OCI-LY3 (cell line): ENCODE measurements around the gene SLC12A7.

Experiments
- H2AFZ ChIP-seq: fragments of 200-600, 300-600 bp; shearing (Covaris generic); 2 replicates; pipeline ENCODE4 v1.6.0; 2014; ENCODE audit warnings: antibody characterized with exemption, low read depth, low read length
- H3K27ac ChIP-seq: fragments of 200-600, 300-600 bp; sonication (generic); 2 replicates; pipeline ENCODE4 v1.5.1; 2014; ENCODE audit warnings: mild to moderate bottlenecking, low read length, moderate library complexity, mixed read lengths
- H3K27me3 ChIP-seq: fragments of 200-600, 300-600 bp; sonication (generic); 2 replicates; pipeline ENCODE4 v1.6.1; 2014; ENCODE audit warnings: low read depth, low read length, mixed read lengths
- H3K36me3 ChIP-seq: fragments of 200-600, 300-600 bp; sonication (generic); replicated peaks from 2 replicates; pipeline ENCODE3; 2014; ENCODE audit warnings: low read depth, low read length, mixed read lengths
- H3K4me1 ChIP-seq: fragments of 300-600, 200-600 bp; sonication (generic); 2 replicates; pipeline ENCODE4 v1.6.1; 2014; ENCODE audit warnings: low read length, mixed read lengths
- H3K4me2 ChIP-seq: fragments of 200-600, 300-600 bp; sonication (generic); 2 replicates; pipeline ENCODE4 v1.6.1; 2014; ENCODE audit warnings: low read length, mixed read lengths
- H3K4me3 ChIP-seq: fragments of 300-600, 200-600 bp; sonication (generic); 2 replicates; pipeline ENCODE4 v1.5.1; 2014; ENCODE audit warnings: antibody characterized with exemption, mild to moderate bottlenecking, low read length, moderate library complexity
- H3K79me2 ChIP-seq: fragments of 300-600, 200-600 bp; shearing (Covaris generic); 2 replicates; pipeline ENCODE4 v1.6.1; 2014; ENCODE audit warnings: mild to moderate bottlenecking, low read length, mixed read lengths
- H3K9ac ChIP-seq: fragments of 300-600, 200-600 bp; shearing (Covaris generic); 2 replicates; pipeline ENCODE4 v1.6.0; 2014; ENCODE audit warnings: mild to moderate bottlenecking, low read length, moderate library complexity
- H3K9me3 ChIP-seq: fragments of 200-600, 300-600 bp; shearing (Covaris generic); 2 replicates; pipeline ENCODE4 v1.6.1; 2014; ENCODE audit warnings: low read length, mixed read lengths; ENCODE audit not compliant: insufficient read depth
- H4K20me1 ChIP-seq: fragments of 200-600, 300-600 bp; sonication (generic); 2 replicates; pipeline ENCODE4 v1.6.1; 2016; ENCODE audit warnings: low read length, mixed read lengths; ENCODE audit not compliant: insufficient read depth
- EZH2phosphoT487 ChIP-seq: fragments of 200-600 bp; shearing (Covaris generic); IDR thresholded peaks from 2 replicates; pipeline ENCODE4 v1.6.1; 2018; ENCODE audit warnings: antibody characterized with exemption, mixed run types, low read depth
- TF ChIP-seq, protein P1 (sequence below): fragments of 200-600, 300-600 bp; sonication (generic); IDR thresholded peaks from 2 replicates; pipeline ENCODE4 v1.5.1; 2014; ENCODE audit warnings: antibody characterized with exemption, low read length, low read depth

The SLC12A7 gene

DNA sequence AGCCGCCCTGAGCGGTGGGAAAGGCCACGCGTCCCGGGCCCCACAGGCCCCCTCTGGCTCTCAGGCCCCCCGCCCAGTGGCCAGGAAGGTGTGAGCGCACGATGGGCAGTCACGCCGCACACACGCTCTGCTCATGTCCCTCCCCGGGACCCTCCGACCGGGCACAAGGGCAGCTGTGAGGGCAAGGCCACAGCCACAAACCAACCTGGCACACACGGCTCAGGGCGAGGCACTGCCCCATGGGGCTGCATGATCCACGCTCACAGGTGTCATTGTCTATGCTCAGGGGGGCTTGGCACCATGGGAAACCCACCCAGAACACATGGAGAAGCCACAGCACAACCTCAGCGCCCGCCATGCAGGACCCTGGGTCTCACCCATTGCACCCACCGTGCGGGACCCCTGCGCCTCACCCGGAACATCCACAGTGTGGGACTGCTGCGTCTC lies 51.3 kb downstream of the SLC12A7 start:
- Histone ChIP-seq H3K27ac (no peak overlapping the region), H3K4me3 (no peak overlapping the region), H3K36me3 (no peaks in the 10 kb centered on the region), H3K79me2 (no peaks in the 10 kb centered on the region), H3K4me2 (no peak overlapping the region), H3K9me3 (no peaks in the 10 kb centered on the region), H4K20me1 (no peaks in the 10 kb centered on the region), H2AFZ (no peak overlapping the region), H3K4me1 (no peaks in the 10 kb centered on the region), H3K9ac (no peak overlapping the region), H3K27me3 (no peaks in the 10 kb centered on the region)
- TF ChIP-seq, protein P1, sequence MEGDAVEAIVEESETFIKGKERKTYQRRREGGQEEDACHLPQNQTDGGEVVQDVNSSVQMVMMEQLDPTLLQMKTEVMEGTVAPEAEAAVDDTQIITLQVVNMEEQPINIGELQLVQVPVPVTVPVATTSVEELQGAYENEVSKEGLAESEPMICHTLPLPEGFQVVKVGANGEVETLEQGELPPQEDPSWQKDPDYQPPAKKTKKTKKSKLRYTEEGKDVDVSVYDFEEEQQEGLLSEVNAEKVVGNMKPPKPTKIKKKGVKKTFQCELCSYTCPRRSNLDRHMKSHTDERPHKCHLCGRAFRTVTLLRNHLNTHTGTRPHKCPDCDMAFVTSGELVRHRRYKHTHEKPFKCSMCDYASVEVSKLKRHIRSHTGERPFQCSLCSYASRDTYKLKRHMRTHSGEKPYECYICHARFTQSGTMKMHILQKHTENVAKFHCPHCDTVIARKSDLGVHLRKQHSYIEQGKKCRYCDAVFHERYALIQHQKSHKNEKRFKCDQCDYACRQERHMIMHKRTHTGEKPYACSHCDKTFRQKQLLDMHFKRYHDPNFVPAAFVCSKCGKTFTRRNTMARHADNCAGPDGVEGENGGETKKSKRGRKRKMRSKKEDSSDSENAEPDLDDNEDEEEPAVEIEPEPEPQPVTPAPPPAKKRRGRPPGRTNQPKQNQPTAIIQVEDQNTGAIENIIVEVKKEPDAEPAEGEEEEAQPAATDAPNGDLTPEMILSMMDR = no peak
- no peak for TF ChIP-seq EZH2phosphoT487

DNA sequence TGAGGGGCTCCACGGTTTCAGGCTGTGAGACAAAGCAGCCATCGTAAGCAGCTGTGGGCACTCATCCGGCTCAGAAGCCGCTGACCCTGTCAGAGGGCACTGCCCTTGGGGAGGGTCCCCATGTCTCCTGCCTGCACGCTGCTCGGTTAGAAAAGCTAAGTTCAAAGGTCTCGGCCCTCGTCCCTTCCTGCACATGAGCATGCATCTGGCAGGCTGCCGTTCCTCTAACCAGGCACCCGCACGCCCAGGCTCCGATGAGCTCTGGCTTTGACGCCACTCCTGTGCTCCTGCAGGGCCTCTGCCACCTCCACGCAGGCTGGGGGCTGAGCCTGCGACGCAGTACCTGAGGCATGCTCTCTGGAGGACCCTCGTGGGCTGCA lies 52.0 kb downstream of the SLC12A7 start:
- no peaks in the 10 kb centered on the region for H3K27me3 ChIP-seq
- H3K36me3 ChIP-seq = no peaks in the 10 kb centered on the region
- no peaks in the 10 kb centered on the region for H3K9me3 ChIP-seq
- no peak overlapping the region for H3K27ac ChIP-seq
- H3K79me2 ChIP-seq = no peaks in the 10 kb centered on the region
- no peak overlapping the region for H3K4me2 ChIP-seq
- no peak overlapping the region for H3K4me3 ChIP-seq
- H2AFZ ChIP-seq = no peak overlapping the region
- no peak for TF ChIP-seq EZH2phosphoT487
- TF ChIP-seq, protein P1 = no peak
- H3K9ac ChIP-seq = no peak overlapping the region
- H4K20me1 ChIP-seq = no peaks in the 10 kb centered on the region
- H3K4me1 ChIP-seq = no peaks in the 10 kb centered on the region

DNA sequence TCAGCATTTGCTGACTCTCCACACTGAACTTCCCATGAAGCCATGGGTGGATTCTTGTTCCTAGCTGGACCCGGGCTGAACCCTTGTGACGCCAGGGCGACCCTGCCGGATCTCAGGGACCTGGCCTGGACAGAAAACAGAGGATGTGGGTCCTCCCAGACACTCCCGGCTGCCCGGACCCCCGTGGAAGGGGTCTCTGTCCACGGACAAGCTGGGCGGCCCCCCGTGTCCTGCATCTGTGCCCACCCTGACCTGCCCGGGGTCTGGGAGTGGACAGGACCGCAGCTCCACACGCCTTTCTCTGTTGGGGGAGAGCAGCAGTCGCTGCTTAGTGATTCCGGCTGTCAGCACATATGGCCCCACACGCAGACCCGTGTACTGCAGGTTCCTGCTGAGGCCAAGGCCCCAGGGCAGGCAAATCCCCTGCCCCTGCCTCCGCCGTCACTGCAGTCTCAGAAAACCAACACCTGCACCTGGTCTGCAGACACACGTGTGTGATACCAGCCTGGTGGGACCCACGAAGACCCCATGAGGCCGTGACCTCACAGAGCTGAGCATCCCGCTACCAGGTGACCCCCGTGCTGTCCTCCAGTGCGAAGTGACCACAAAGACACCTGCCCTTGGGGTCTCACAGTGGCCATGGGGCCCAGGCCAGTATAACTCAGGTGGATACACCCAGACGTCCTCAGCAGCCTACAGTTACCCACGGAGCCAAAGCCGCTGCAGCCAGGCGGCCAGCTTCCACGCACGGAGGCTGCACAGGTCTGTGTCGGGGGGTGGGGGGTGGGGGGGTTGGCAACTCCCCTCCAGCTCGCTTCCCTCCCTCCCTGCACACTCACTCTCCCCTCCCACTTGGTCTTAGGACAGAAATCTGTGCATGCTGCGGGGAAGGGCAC lies 52.6 kb downstream of the SLC12A7 start:
- H2AFZ ChIP-seq = no peak overlapping the region
- no peaks in the 10 kb centered on the region for H3K27me3 ChIP-seq
- no peak overlapping the region for H3K9ac ChIP-seq
- H3K9me3 ChIP-seq = no peaks in the 10 kb centered on the region
- H4K20me1 ChIP-seq = no peaks in the 10 kb centered on the region
- H3K79me2 ChIP-seq = no peaks in the 10 kb centered on the region
- no peak overlapping the region for H3K4me3 ChIP-seq
- H3K36me3 ChIP-seq = no peaks in the 10 kb centered on the region
- no peaks in the 10 kb centered on the region for H3K4me1 ChIP-seq
- no peak overlapping the region for H3K4me2 ChIP-seq
- TF ChIP-seq, protein P1 = no peak
- no peak for TF ChIP-seq EZH2phosphoT487
- no peak overlapping the region for H3K27ac ChIP-seq

DNA sequence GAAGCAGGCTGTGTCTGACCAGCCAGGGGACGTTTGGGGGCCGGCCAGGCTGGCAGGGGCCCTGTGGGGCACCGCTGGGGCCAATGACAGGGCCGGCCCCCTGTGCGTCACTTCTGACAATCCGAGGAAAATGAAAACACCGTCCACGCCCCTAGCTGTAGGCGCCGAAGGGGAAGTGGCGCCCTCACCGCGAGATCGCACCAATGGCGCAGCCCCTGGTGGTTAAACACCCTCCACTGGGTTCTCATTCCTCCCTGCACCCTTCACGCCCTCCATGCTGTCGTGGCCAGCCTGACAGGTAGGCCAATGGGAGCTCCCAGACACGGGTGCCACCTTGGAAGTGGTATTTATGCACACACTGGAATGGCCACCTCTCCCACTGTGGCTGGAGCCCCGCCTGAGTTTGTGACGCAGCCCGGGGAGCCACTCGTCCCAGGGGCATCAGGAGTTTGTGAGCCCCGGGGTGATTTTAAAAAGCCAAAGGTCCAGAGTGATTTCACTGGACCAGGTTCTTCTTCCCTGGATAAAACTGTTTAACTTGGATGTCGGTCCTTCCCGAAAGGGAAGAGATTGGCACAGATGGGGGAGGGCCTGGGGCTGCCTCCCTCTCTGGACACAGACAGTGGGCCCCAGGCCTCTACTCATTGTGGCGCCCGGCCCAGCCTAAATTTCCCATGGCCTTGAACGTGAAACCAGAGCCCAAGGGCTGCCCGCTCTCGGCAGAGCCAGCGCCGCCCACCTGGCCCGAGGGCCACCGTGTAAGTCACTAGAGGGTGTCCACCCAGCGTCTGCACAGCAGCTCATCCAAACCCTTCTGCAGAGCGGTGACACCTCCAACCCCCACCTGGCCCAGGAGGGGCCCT lies 53.5 kb downstream of the SLC12A7 start:
- no peak overlapping the region for H3K27ac ChIP-seq
- H3K9ac ChIP-seq = no peak overlapping the region
- TF ChIP-seq EZH2phosphoT487 = no peak
- TF ChIP-seq, protein P1 = no peak
- H3K9me3 ChIP-seq = no peaks in the 10 kb centered on the region
- no peaks in the 10 kb centered on the region for H3K27me3 ChIP-seq
- H3K4me2 ChIP-seq = no peak overlapping the region
- H4K20me1 ChIP-seq = no peaks in the 10 kb centered on the region
- H3K36me3 ChIP-seq = no peaks in the 10 kb centered on the region
- no peak overlapping the region for H2AFZ ChIP-seq
- H3K79me2 ChIP-seq = no peaks in the 10 kb centered on the region
- no peaks in the 10 kb centered on the region for H3K4me1 ChIP-seq
- H3K4me3 ChIP-seq = no peak overlapping the region
